CD1c-positive myeloid dendritic cell (primary cell): ENCODE measurements around the gene RNF145.
"Not testable (repeated sequence)": the region's sequence is repeated elsewhere in the genome, so short reads cannot be mapped to it uniquely, and the experiment has no call there.

Experiments used
- DNase-seq: peaks from one replicate; pipeline ENCODE4 v3.0.0-alpha.2; 2016; ENCODE audit errors: extremely low spot score

Gene RNF145

GRCh38 chr5:159158553-159159091 lies 50.7 kb downstream of the RNF145 start:
- not testable (repeated sequence) for DNase-seq

- no peak for DNase-seq
Measured at GRCh38 chr5:159157552-159157951, 51.8 kb downstream of the RNF145 start.

GRCh38 chr5:159156426-159157238 lies 52.7 kb downstream of the RNF145 start:
- peak; percentile 73 for DNase-seq

- no peak for DNase-seq
Measured at GRCh38 chr5:159155960-159156359, 53.4 kb downstream of the RNF145 start.

GRCh38 chr5:159152876-159153275 lies 56.5 kb downstream of the RNF145 start:
- no peak for DNase-seq

GRCh38 chr5:159149085-159149484 lies 60.3 kb downstream of the RNF145 start:
- DNase-seq = no peak

- DNase-seq = no peak
Measured at GRCh38 chr5:159147976-159148375, 61.4 kb downstream of the RNF145 start.

GRCh38 chr5:159146839-159147238 lies 62.5 kb downstream of the RNF145 start:
- no peak for DNase-seq

GRCh38 chr5:159145160-159145559 lies 64.2 kb downstream of the RNF145 start:
- not testable (repeated sequence) for DNase-seq

GRCh38 chr5:159139802-159140201 lies 69.6 kb downstream of the RNF145 start:
- no peak for DNase-seq

GRCh38 chr5:159135896-159136531 lies 73.3 kb downstream of the RNF145 start:
- no peak for DNase-seq

- DNase-seq = peak; percentile 62
Measured at GRCh38 chr5:159133041-159133741, 76.2 kb downstream of the RNF145 start.

GRCh38 chr5:159132429-159133040 lies 76.8 kb downstream of the RNF145 start:
- no peak for DNase-seq

GRCh38 chr5:159131951-159132350 lies 77.4 kb downstream of the RNF145 start:
- DNase-seq = no peak

- DNase-seq = no peak
Measured at GRCh38 chr5:159130871-159131270, 78.5 kb downstream of the RNF145 start.

- DNase-seq = no peak
Measured at GRCh38 chr5:159128070-159128541, 81.2 kb downstream of the RNF145 start.

- no peak for DNase-seq
Measured at GRCh38 chr5:159123700-159124099, 85.7 kb downstream of the RNF145 start.

- DNase-seq = no peak
Measured at GRCh38 chr5:159123189-159123588, 86.2 kb downstream of the RNF145 start.

- DNase-seq = no peak
Measured at GRCh38 chr5:159121061-159121460, 88.3 kb downstream of the RNF145 start.

GRCh38 chr5:159120446-159120845 lies 88.9 kb downstream of the RNF145 start:
- DNase-seq = peak; percentile 10

- DNase-seq = not testable (repeated sequence)
Measured at GRCh38 chr5:159119842-159120241, 89.5 kb downstream of the RNF145 start.
